IMR-90 (cell line): ENCODE data around the gene TRIM71. TPM values are rescaled to one million over a fixed set of nuclear protein-coding genes. Genes with fewer than 3 reads are reported as not detected.

ENCODE experiments used
- ATAC-seq: fragments of 200-7000 bp; cut with Tn5 transposase; 2 replicates; pipeline ENCODE4 v1.9.1; 2020; ENCODE audit warnings: low read depth, mild to moderate bottlenecking, moderate library complexity
- BruUV-seq: library from RNA; stranded (reverse); fragments of 400-500 nt; replicated peaks from 2 replicates; lab custom pipeline; 2021; lab: Mats Ljungman, UMichigan
- CTCF ChIA-PET: fragments of 300-600 bp; formaldehyde crosslinking; extraction: SDS; loops from one replicate; lab custom pipeline; 2021; ENCODE audit warnings: antibody characterized with exemption; lab: Yijun Ruan, JAX
- POLR2A ChIA-PET: fragments of 300-600 bp; sonication (Branson Sonifier 250); formaldehyde crosslinking; loops from one replicate; lab custom pipeline; 2022; ENCODE audit warnings: antibody characterized with exemption; ENCODE audit not compliant: unreplicated experiment; lab: Charles Lee
- DNase-seq: peaks from one replicate; pipeline ENCODE4 v3.0.0; 2013
- H2AFZ ChIP-seq: replicated peaks from 2 replicates; pipeline ENCODE3; 2013; ENCODE audit warnings: low read length, mild to moderate bottlenecking; ENCODE audit not compliant: poor library complexity
- H2AK5ac ChIP-seq: 2 replicates; pipeline ENCODE4 v1.6.1; 2013; ENCODE audit warnings: low read depth, low read length, inconsistent platforms
- H2AK9ac ChIP-seq: replicated peaks from 2 replicates; pipeline ENCODE3; 2013; ENCODE audit warnings: mild to moderate bottlenecking, low read depth, low read length, moderate library complexity; ENCODE audit not compliant: poor library complexity
- H2BK120ac ChIP-seq: 2 replicates; pipeline ENCODE4 v1.6.1; 2013; ENCODE audit warnings: low read depth, low read length, inconsistent platforms
- H2BK15ac ChIP-seq: 3 replicates; pipeline ENCODE4 v1.6.1; 2013; ENCODE audit warnings: low read depth, low read length, inconsistent platforms
- H2BK20ac ChIP-seq: 2 replicates; pipeline ENCODE4 v1.6.1; 2013; ENCODE audit warnings: low read depth, mild to moderate bottlenecking, inconsistent platforms, low read length, moderate library complexity
- H2BK5ac ChIP-seq: 2 replicates; pipeline ENCODE4 v1.6.1; 2013; ENCODE audit warnings: mild to moderate bottlenecking, low read depth, low read length, inconsistent platforms; ENCODE audit not compliant: poor library complexity, severe bottlenecking
- H3K14ac ChIP-seq: replicated peaks from 2 replicates; pipeline ENCODE4 v1.6.1; 2013; ENCODE audit warnings: low read depth, low read length, inconsistent platforms
- H3K18ac ChIP-seq: 2 replicates; pipeline ENCODE4 v1.6.1; 2013; ENCODE audit warnings: low read depth, low read length, control low read depth
- H3K23ac ChIP-seq: 2 replicates; pipeline ENCODE4 v1.6.1; 2013; ENCODE audit warnings: low read depth, low read length, inconsistent platforms
- H3K27ac ChIP-seq: 2 replicates; pipeline ENCODE4 v1.5.1; 2013; ENCODE audit warnings: mild to moderate bottlenecking, control low read depth, low read length; ENCODE audit not compliant: insufficient read depth
- H3K27me3 ChIP-seq: 2 replicates; pipeline ENCODE4 v1.6.1; 2013; ENCODE audit warnings: low read length; ENCODE audit not compliant: control insufficient read depth, insufficient read depth
- H3K36me3 ChIP-seq: 2 replicates; pipeline ENCODE4 v1.6.1; 2013; ENCODE audit warnings: low read length, mixed read lengths; ENCODE audit not compliant: control insufficient read depth, insufficient read depth
- H3K4ac ChIP-seq: 2 replicates; pipeline ENCODE4 v1.6.1; 2013; ENCODE audit warnings: low read depth, low read length, inconsistent platforms
- H3K4me1 ChIP-seq: 2 replicates; pipeline ENCODE4 v1.6.1; 2013; ENCODE audit warnings: low read length, mixed read lengths; ENCODE audit not compliant: control insufficient read depth, insufficient read depth
- H3K4me2 ChIP-seq: 2 replicates; pipeline ENCODE4 v1.6.1; 2013; ENCODE audit warnings: low read depth, mild to moderate bottlenecking, control low read depth, low read length, moderate library complexity
- H3K4me3 ChIP-seq: 2 replicates; pipeline ENCODE4 v1.5.1; 2013; ENCODE audit warnings: low read depth, mild to moderate bottlenecking, control low read depth, low read length, moderate library complexity; ENCODE audit not compliant: insufficient read depth
- H3K56ac ChIP-seq: 2 replicates; pipeline ENCODE4 v1.6.1; 2013; ENCODE audit warnings: low read length, inconsistent platforms; ENCODE audit not compliant: insufficient read depth; ENCODE audit errors: extremely low read depth
- H3K79me1 ChIP-seq, 2 experiments: 2 replicates each; pipeline ENCODE4 v1.6.1; 2013; ENCODE audit warnings: low read length in 2 of 2, inconsistent platforms in 1 of 2, low read depth in 1 of 2
- H3K9ac ChIP-seq: 2 replicates; pipeline ENCODE4 v1.6.1; 2013; ENCODE audit warnings: low read depth, low read length, control low read depth
- H3K9me1 ChIP-seq: 2 replicates; pipeline ENCODE4 v1.6.1; 2013; ENCODE audit warnings: low read length, inconsistent platforms; ENCODE audit not compliant: insufficient read depth
- H3K9me3 ChIP-seq: 2 replicates; pipeline ENCODE4 v1.6.1; 2013; ENCODE audit warnings: low read length; ENCODE audit not compliant: control insufficient read depth, insufficient read depth
- H4K20me1 ChIP-seq: 2 replicates; pipeline ENCODE4 v1.6.1; 2013; ENCODE audit warnings: low read length, inconsistent platforms; ENCODE audit not compliant: insufficient read depth
- H4K5ac ChIP-seq: 2 replicates; pipeline ENCODE4 v1.6.1; 2013; ENCODE audit warnings: mild to moderate bottlenecking, low read depth, low read length, control low read depth
- H4K8ac ChIP-seq, 2 experiments: 2 replicates each; pipeline ENCODE4 v1.6.1; 2013; ENCODE audit warnings: low read depth in 2 of 2, low read length in 2 of 2, control low read depth in 1 of 2, inconsistent platforms in 1 of 2
- H4K91ac ChIP-seq: 2 replicates; pipeline ENCODE4 v1.6.1; 2013; ENCODE audit warnings: low read depth, low read length, inconsistent platforms; ENCODE audit not compliant: insufficient read depth
- BHLHE40 ChIP-seq: fragments of 150-350 bp; IDR thresholded peaks from 2 replicates; pipeline ENCODE4 v1.6.1; 2016; ENCODE audit warnings: mild to moderate bottlenecking, low read depth, low read length
- CEBPB ChIP-seq: IDR thresholded peaks from 2 replicates; pipeline ENCODE4 v1.6.1; 2012; ENCODE audit warnings: low read depth, low read length, improper control_type of control experiment
- CHD1 ChIP-seq: IDR thresholded peaks from 2 replicates; pipeline ENCODE4 v1.6.1; 2012; ENCODE audit warnings: low read depth, low read length, improper control_type of control experiment
- FOS ChIP-seq: fragments of 150-350 bp; IDR thresholded peaks from 2 replicates; pipeline ENCODE4 v1.6.1; 2016; ENCODE audit warnings: low read depth, low read length
- MAFK ChIP-seq: IDR thresholded peaks from 2 replicates; pipeline ENCODE4 v1.6.1; 2012; ENCODE audit warnings: low read depth, low read length, improper control_type of control experiment
- MAZ ChIP-seq: IDR thresholded peaks from 2 replicates; pipeline ENCODE4 v1.6.1; 2012; ENCODE audit warnings: low read depth, mild to moderate bottlenecking, low read length, improper control_type of control experiment, moderate library complexity, borderline replicate concordance
- MXI1 ChIP-seq: IDR thresholded peaks from 2 replicates; pipeline ENCODE4 v1.6.1; 2012; ENCODE audit warnings: low read depth, mild to moderate bottlenecking, low read length, moderate library complexity, borderline replicate concordance
- NFE2L2 ChIP-seq: fragments of 150-350 bp; IDR thresholded peaks from 2 replicates; pipeline ENCODE4 v1.6.1; 2016; ENCODE audit warnings: low read depth, mild to moderate bottlenecking, low read length
- POLR2A ChIP-seq: IDR thresholded peaks from 2 replicates; pipeline ENCODE4 v1.6.1; 2012; ENCODE audit warnings: mild to moderate bottlenecking, low read depth, low read length
- RCOR1 ChIP-seq: IDR thresholded peaks from 2 replicates; pipeline ENCODE4 v1.6.1; 2012; ENCODE audit warnings: mild to moderate bottlenecking, low read length, improper control_type of control experiment; ENCODE audit not compliant: insufficient replicate concordance
- WGBS, 2 experiments: methylation state at CpG; one replicate each; pipeline versions ENCODE4 v1.1.5 to v1.1.7; 2013; ENCODE audit warnings: missing lambda C conversion rate in 2 of 2; ENCODE audit not compliant: insufficient read length in 1 of 2; ENCODE audit errors: extremely low coverage in 2 of 2; 5-methylcytosine and 5-hydroxymethylcytosine counted together
- dilution Hi-C: fragments of 300-500 bp; cut with HindIII; formaldehyde crosslinking; loops from one replicate; pipeline ENCODE4 v1.14.3; 2018; ENCODE audit warnings: low sequenced_read_pairs; ENCODE audit not compliant: unreplicated experiment
- in situ Hi-C: fragments of 300-500 bp; cut with MboI; formaldehyde crosslinking; loops from 3 replicates; pipeline ENCODE4 v1.14.3; 2019; ENCODE audit warnings: low sequenced_read_pairs, inconsistent platforms, mixed read lengths
- intact Hi-C: fragments of 100-400 bp; cut with micrococcal nuclease; formaldehyde crosslinking; loops from 2 replicates; pipeline ENCODE4 v1.10.0; 2022
- polyA plus RNA-seq, 3 experiments: library from polyadenylated mRNA; depleted of rRNA; stranded (reverse); fragments of >200 nt; gene quantifications; 2 replicates each; pipeline ENCODE4 v1.2.3, GENCODE V29; 2012; ENCODE audit warnings: low replicate concordance in 1 of 3
- total RNA-seq: library from RNA; depleted of rRNA; stranded (reverse); fragments of >200 nt; gene quantifications from 2 replicates; pipeline ENCODE4 v1.2.3, GENCODE V29; 2012
- TF ChIP-seq, protein P1 (sequence below): conservative IDR thresholded peaks from 2 replicates; pipeline ENCODE4 v1.5.1; 2012; ENCODE audit warnings: mild to moderate bottlenecking, low read depth, low read length, improper control_type of control experiment
- TF ChIP-seq, protein P2 (sequence below): fragments of 150-350 bp; IDR thresholded peaks from 2 replicates; pipeline ENCODE4 v1.6.1; 2017; ENCODE audit warnings: mild to moderate bottlenecking, antibody characterized with exemption, low read length, low read depth

The TRIM71 gene
- total and polyA plus RNA-seq, 2 of the 4 experiments (the other 2 are of a cell fraction) = not detected

DNA sequence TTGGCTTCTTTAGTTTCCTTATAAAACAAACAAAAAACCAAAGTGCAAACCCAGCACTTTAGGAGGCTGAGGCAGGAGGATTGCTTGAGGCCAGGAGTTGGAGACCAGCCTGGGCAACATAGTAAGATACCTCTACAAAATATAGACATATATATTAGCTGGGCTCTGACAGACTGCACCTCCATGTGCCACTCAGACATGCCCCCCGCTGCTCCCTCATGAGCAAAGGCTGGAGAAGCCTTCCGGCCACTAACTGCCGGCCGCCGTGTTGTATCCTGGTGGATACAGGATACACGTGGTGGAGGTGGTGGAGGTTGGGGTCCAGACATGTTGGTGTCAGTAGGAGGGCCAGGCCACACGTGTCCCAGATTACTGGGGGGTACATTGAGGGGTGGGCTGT lies 104.3 kb downstream of the TRIM71 start:
- Histone ChIP-seq H2BK20ac (no peak overlapping the region), H3K23ac (no peak overlapping the region), H2AFZ (no peak overlapping the region), H2BK15ac (no peak overlapping the region), H3K4me2 (no peak overlapping the region), H4K8ac (no peak overlapping the region), H3K27ac (no peak overlapping the region), H4K5ac (no peak overlapping the region), H3K36me3 (no peaks in the 10 kb centered on the region), H3K18ac (no peak overlapping the region), H2AK5ac (no peak overlapping the region), H3K56ac (no peak overlapping the region), H4K91ac (no peak overlapping the region), H3K14ac (no peak overlapping the region), H3K9ac (no peak overlapping the region), H2BK120ac (no peak overlapping the region), H2AK9ac (no peak overlapping the region), H3K4me3 (no peak overlapping the region), H4K20me1 (no peaks in the 10 kb centered on the region), H3K79me1 (no peaks in the 10 kb centered on the region), H3K4me1 (no peaks in the 10 kb centered on the region), H3K4ac (no peak overlapping the region), H2BK5ac (no peak overlapping the region), H3K27me3 (peaks cover 4% of the 10 kb centered on the region), H3K9me3 (peaks cover under 1% of the 10 kb centered on the region; the same call in 1 of the 2 replicates), H3K9me1 (no peaks in the 10 kb centered on the region)
- 83% methylated on average over 1 of the region's 7 CpGs; no CpG with 5 or more reads in 1 of the 2 experiments for WGBS, 2 experiments
- ATAC-seq (no peak), DNase-seq (no peak)
- TF ChIP-seq FOS (no peak), BHLHE40 (no peak), RCOR1 (no peak), MXI1 (no peak), CEBPB (no peak), NFE2L2 (no peak), POLR2A (no peak), CHD1 (no peak), MAFK (no peak), MAZ (no peak)
- TF ChIP-seq, protein P1, sequence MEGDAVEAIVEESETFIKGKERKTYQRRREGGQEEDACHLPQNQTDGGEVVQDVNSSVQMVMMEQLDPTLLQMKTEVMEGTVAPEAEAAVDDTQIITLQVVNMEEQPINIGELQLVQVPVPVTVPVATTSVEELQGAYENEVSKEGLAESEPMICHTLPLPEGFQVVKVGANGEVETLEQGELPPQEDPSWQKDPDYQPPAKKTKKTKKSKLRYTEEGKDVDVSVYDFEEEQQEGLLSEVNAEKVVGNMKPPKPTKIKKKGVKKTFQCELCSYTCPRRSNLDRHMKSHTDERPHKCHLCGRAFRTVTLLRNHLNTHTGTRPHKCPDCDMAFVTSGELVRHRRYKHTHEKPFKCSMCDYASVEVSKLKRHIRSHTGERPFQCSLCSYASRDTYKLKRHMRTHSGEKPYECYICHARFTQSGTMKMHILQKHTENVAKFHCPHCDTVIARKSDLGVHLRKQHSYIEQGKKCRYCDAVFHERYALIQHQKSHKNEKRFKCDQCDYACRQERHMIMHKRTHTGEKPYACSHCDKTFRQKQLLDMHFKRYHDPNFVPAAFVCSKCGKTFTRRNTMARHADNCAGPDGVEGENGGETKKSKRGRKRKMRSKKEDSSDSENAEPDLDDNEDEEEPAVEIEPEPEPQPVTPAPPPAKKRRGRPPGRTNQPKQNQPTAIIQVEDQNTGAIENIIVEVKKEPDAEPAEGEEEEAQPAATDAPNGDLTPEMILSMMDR = no peak
- TF ChIP-seq, protein P2, sequence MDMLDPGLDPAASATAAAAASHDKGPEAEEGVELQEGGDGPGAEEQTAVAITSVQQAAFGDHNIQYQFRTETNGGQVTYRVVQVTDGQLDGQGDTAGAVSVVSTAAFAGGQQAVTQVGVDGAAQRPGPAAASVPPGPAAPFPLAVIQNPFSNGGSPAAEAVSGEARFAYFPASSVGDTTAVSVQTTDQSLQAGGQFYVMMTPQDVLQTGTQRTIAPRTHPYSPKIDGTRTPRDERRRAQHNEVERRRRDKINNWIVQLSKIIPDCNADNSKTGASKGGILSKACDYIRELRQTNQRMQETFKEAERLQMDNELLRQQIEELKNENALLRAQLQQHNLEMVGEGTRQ = no peak
- dilution Hi-C loops = no loop called here
- ChIA-PET POLR2A (no interaction called here), CTCF (interaction anchor here (0.6 kb wide), 1 partner anchor 16 kb away, joined by 3 read pairs; no protein-coding TSS in a partner anchor)
- BruUV-seq = no TSS peak
- intact Hi-C loops = no loop called here
- in situ Hi-C loops = no loop called here
